ENCODE results near the gene SHCBP1L. TPM values are rescaled to one million over a fixed set of nuclear protein-coding genes. Genes with fewer than 3 reads are reported as not detected.
"Not testable (repeated sequence)": the region's sequence is repeated elsewhere in the genome, so short reads cannot be mapped to it uniquely, and the experiment has no call there.

SHCBP1L gene
- total RNA-seq, 1 donor from 2014 or later: not detected

- Histone ChIP-seq H3K9ac (no peak overlapping the region), H4K20me1 (ENCODE audit: low read depth) (no peaks in the 10 kb centered on the region), H3K4me3 (no peak overlapping the region), H3K4me1 (no peaks in the 10 kb centered on the region), H3K79me2 (ENCODE audit: low read depth) (no peaks in the 10 kb centered on the region), H2AFZ (replicated peaks) (no peak overlapping the region), H3K9me3 (ENCODE audit: low read depth) (no peaks in the 10 kb centered on the region), H3K4me2 (no peak overlapping the region), H3F3A (ENCODE audit: low read depth) (no peaks in the 10 kb centered on the region), H3K27ac (no peak overlapping the region), H3K36me3 (no peaks in the 10 kb centered on the region), H3K27me3 (no peaks in the 10 kb centered on the region)
- no peak for TF ChIP-seq CTCF (IDR thresholded peaks at IDR 0.05)
- no peak for TF ChIP-seq EZH2phosphoT487 (IDR thresholded peaks at IDR 0.05)
- no peak for TF ChIP-seq EZH2 (IDR thresholded peaks at IDR 0.05)
- H3K4me3 Mint-ChIP-seq: no peak overlapping the region
- no peak for DNase-seq (ENCODE audit: low spot score)
- no peaks in the 10 kb centered on the region for H3K9me3 Mint-ChIP-seq
- H3K4me1 Mint-ChIP-seq: no peaks in the 10 kb centered on the region
- no peaks in the 10 kb centered on the region for H3K27me3 Mint-ChIP-seq (ENCODE audit: insufficient read depth, low read depth)
- H3K36me3 Mint-ChIP-seq: no peaks in the 10 kb centered on the region
- H3K27ac Mint-ChIP-seq: no peak overlapping the region
Measured at GRCh38 chr1:182905321-182905720, 47.6 kb downstream of the SHCBP1L start.

GRCh38 chr1:182901946-182902345 lies 51.0 kb downstream of the SHCBP1L start:
- not testable (repeated sequence) for H3K4me3 ChIP-seq; H3K79me2 ChIP-seq (ENCODE audit: low read depth); H3K27me3 ChIP-seq; H3K4me2 ChIP-seq; H2AFZ ChIP-seq (replicated peaks); H3K27ac Mint-ChIP-seq; H3K9ac ChIP-seq; H3K4me3 Mint-ChIP-seq; H3K27ac ChIP-seq; H3K36me3 Mint-ChIP-seq; DNase-seq (ENCODE audit: low spot score); H3K27me3 Mint-ChIP-seq (ENCODE audit: insufficient read depth, low read depth); H3K9me3 Mint-ChIP-seq; H3K36me3 ChIP-seq; H3K4me1 ChIP-seq; H3K9me3 ChIP-seq (ENCODE audit: low read depth); H3K4me1 Mint-ChIP-seq; H4K20me1 ChIP-seq (ENCODE audit: low read depth); H3F3A ChIP-seq (ENCODE audit: low read depth)

- peaks cover 10% of the 10 kb centered on the region for H3K9me3 Mint-ChIP-seq
- H2AFZ ChIP-seq (replicated peaks): no peak overlapping the region
Measured at GRCh38 chr1:182897696-182898095, 55.3 kb downstream of the SHCBP1L start.

More at GRCh38 chr1:182897696-182898095, 55.3 kb downstream of the SHCBP1L start:
- H3K27ac Mint-ChIP-seq: no peak overlapping the region
- TF ChIP-seq EZH2phosphoT487 (IDR thresholded peaks at IDR 0.05) (no peak), CTCF (IDR thresholded peaks at IDR 0.05) (no peak), EZH2 (IDR thresholded peaks at IDR 0.05) (no peak)
- H3K4me2 ChIP-seq: no peak overlapping the region
- peaks cover 2% of the 10 kb centered on the region for H3K27me3 Mint-ChIP-seq (ENCODE audit: insufficient read depth, low read depth)
- H3K27ac ChIP-seq: no peak overlapping the region
- no peaks in the 10 kb centered on the region for H3K79me2 ChIP-seq (ENCODE audit: low read depth)
- H3F3A ChIP-seq (ENCODE audit: low read depth): no peaks in the 10 kb centered on the region
- H3K36me3 ChIP-seq: no peaks in the 10 kb centered on the region
- H4K20me1 ChIP-seq (ENCODE audit: low read depth): no peaks in the 10 kb centered on the region
- H3K9ac ChIP-seq: no peak overlapping the region
- no peaks in the 10 kb centered on the region for H3K36me3 Mint-ChIP-seq
- no peak overlapping the region for H3K4me3 Mint-ChIP-seq
- H3K4me1 ChIP-seq: no peaks in the 10 kb centered on the region
- H3K4me1 Mint-ChIP-seq: no peaks in the 10 kb centered on the region
- H3K4me3 ChIP-seq: no peak overlapping the region
- H3K9me3 ChIP-seq (ENCODE audit: low read depth): no peaks in the 10 kb centered on the region
- DNase-seq (ENCODE audit: low spot score): no peak
- no peaks in the 10 kb centered on the region for H3K27me3 ChIP-seq

Measured in neural progenitor cell (in vitro differentiated cells).